ENCODE data around the gene ACTN4. TPM values are rescaled to one million over a fixed set of nuclear protein-coding genes. Genes with fewer than 3 reads are reported as not detected.
A peak's percentile ranks its signal among the peaks of the same experiment; 100 is the strongest.

ACTN4 gene
- total RNA-seq, 1 donor from 2014 or later = 921 TPM

DNA sequence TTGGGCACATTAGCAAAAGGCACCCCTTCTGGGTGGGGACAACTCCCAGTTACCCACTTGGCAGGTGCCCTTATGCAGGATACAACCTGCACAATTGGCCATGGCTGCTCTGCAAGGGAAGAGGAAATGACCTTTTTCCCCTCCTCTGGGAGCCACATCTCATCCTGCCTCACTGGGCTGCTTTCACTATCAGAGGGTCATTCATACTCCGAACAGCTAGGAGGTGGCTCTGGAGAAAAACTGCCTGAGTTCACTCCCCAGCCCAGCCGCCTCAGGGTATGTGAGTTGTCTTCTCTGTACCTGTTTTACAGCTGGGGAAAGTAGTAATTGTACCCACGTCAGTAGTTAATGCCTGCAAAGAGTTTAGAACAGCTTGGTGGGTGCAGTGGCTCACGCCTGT lies 7.1 kb upstream of the ACTN4 start:
- H3K9me3 Mint-ChIP-seq (ENCODE audit: low read depth) = no peaks in the 10 kb centered on the region
- H3K4me1 Mint-ChIP-seq (ENCODE audit: low read depth) = peaks cover 2% of the 10 kb centered on the region
- H3K27me3 Mint-ChIP-seq (ENCODE audit: low read depth) = no peaks in the 10 kb centered on the region
- DNase-seq (ENCODE audit: low spot score) = no peak
- H3K27ac Mint-ChIP-seq (ENCODE audit: unreplicated experiment) = no peak overlapping the region
- H3K4me3 Mint-ChIP-seq (ENCODE audit: unreplicated experiment) = no peak overlapping the region
- peaks cover 2% of the 10 kb centered on the region for H3K36me3 Mint-ChIP-seq (ENCODE audit: low read depth)
- no peak for TF ChIP-seq CTCF (IDR thresholded peaks at IDR 0.05)

DNA sequence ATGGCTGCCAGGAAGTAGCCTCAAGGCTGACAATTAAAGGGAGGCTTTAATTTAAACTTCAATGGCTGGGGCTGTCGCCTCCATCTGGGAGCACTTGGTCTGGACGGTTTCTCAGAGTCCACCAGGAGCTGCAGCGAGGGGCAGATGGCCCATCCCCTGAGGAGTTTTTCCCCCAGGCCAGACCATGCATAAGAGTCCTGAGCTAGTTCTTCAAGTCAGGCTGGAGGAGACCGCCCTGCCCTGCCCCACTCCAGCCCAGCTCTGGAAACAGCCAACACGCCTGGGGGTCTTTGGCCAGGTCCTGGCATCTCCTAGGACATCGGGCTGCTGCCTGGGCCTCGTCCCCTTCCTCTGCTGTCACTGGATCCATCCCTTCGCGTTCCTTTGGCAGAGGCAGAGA lies 5.3 kb upstream of the ACTN4 start:
- no peak overlapping the region for H3K4me3 Mint-ChIP-seq (ENCODE audit: unreplicated experiment)

GRCh38 chr19:38644719-38645118 lies 2.7 kb upstream of the ACTN4 start:
- no peak overlapping the region for H3K4me3 Mint-ChIP-seq (ENCODE audit: unreplicated experiment)
- no peaks in the 10 kb centered on the region for H3K9me3 Mint-ChIP-seq (ENCODE audit: low read depth)
- peaks cover 10% of the 10 kb centered on the region for H3K4me1 Mint-ChIP-seq (ENCODE audit: low read depth)
- H3K36me3 Mint-ChIP-seq (ENCODE audit: low read depth) = peaks cover 14% of the 10 kb centered on the region
- no peak for DNase-seq (ENCODE audit: low spot score)
- H3K27me3 Mint-ChIP-seq (ENCODE audit: low read depth) = no peaks in the 10 kb centered on the region
- H3K27ac Mint-ChIP-seq (ENCODE audit: unreplicated experiment) = no peak overlapping the region
- TF ChIP-seq CTCF (IDR thresholded peaks at IDR 0.05) = no peak

More for the DNA sequence above, 5.3 kb upstream of the ACTN4 start:
- no peak overlapping the region for H3K27ac Mint-ChIP-seq (ENCODE audit: unreplicated experiment)
- H3K9me3 Mint-ChIP-seq (ENCODE audit: low read depth) = no peaks in the 10 kb centered on the region
- H3K27me3 Mint-ChIP-seq (ENCODE audit: low read depth) = no peaks in the 10 kb centered on the region
- no peak for DNase-seq (ENCODE audit: low spot score)
- peaks cover 5% of the 10 kb centered on the region for H3K4me1 Mint-ChIP-seq (ENCODE audit: low read depth)
- H3K36me3 Mint-ChIP-seq (ENCODE audit: low read depth) = no peaks in the 10 kb centered on the region
- TF ChIP-seq CTCF (IDR thresholded peaks at IDR 0.05) = no peak

- TF ChIP-seq CTCF (IDR thresholded peaks at IDR 0.05) = no peak
- Mint-ChIP-seq H3K9me3 (ENCODE audit: low read depth) (no peaks in the 10 kb centered on the region), H3K27ac (ENCODE audit: unreplicated experiment) (peak overlapping the region; percentile 99), H3K36me3 (ENCODE audit: low read depth) (peaks cover 14% of the 10 kb centered on the region), H3K27me3 (ENCODE audit: low read depth) (no peaks in the 10 kb centered on the region), H3K4me3 (ENCODE audit: unreplicated experiment) (peak overlapping the region; percentile 100), H3K4me1 (ENCODE audit: low read depth) (peaks cover 43% of the 10 kb centered on the region)
- DNase-seq (ENCODE audit: low spot score) = no peak
These were observed 718 bp downstream of the ACTN4 start for GRCh38 chr19:38647966-38648768.

GRCh38 chr19:38648769-38649304 lies 1.4 kb downstream of the ACTN4 start:
- Mint-ChIP-seq H3K4me3 (ENCODE audit: unreplicated experiment) (peak overlapping the region; percentile 100), H3K9me3 (ENCODE audit: low read depth) (no peaks in the 10 kb centered on the region), H3K4me1 (ENCODE audit: low read depth) (peaks cover 49% of the 10 kb centered on the region), H3K36me3 (ENCODE audit: low read depth) (peaks cover 14% of the 10 kb centered on the region), H3K27ac (ENCODE audit: unreplicated experiment) (peak overlapping the region; percentile 99), H3K27me3 (ENCODE audit: low read depth) (no peaks in the 10 kb centered on the region)
- no peak for TF ChIP-seq CTCF (IDR thresholded peaks at IDR 0.05)
- DNase-seq (ENCODE audit: low spot score) = no peak
